Fibroblast of villous mesenchyme (primary cell): ENCODE measurements around the gene RBBP5. TPM values are rescaled to one million over a fixed set of nuclear protein-coding genes. Genes with fewer than 3 reads are reported as not detected.

Source experiments
- DNase-seq: peaks from one replicate; pipeline ENCODE4 v3.0.0-alpha.2; 2010; ENCODE audit warnings: low read depth
- H3K4me3 ChIP-seq: 2 replicates; pipeline ENCODE4 v1.5.1; 2011; ENCODE audit warnings: low read depth, mild to moderate bottlenecking, low read length
- CTCF ChIP-seq: IDR thresholded peaks from 2 replicates; pipeline ENCODE4 v1.5.1; 2012; ENCODE audit warnings: low read depth, mild to moderate bottlenecking, low read length; ENCODE audit not compliant: insufficient read depth
- total RNA-seq: library from RNA; depleted of rRNA; stranded (reverse); fragments of >200 nt; gene quantifications from 2 replicates; pipeline ENCODE4 v1.2.3, GENCODE V29; 2012

RBBP5 gene
- total RNA-seq, 1 donor = 22.5 TPM

- no peak overlapping the region for H3K4me3 ChIP-seq
- no peak for TF ChIP-seq CTCF
- no peak for DNase-seq
Measured at GRCh38 chr1:205045146-205045545, 76.6 kb downstream of the RBBP5 start.

GRCh38 chr1:205044741-205045140, 77.0 kb downstream of the RBBP5 start:
- H3K4me3 ChIP-seq = no peak overlapping the region
- DNase-seq = no peak
- TF ChIP-seq CTCF = no peak

- no peak overlapping the region for H3K4me3 ChIP-seq
- no peak for DNase-seq
- no peak for TF ChIP-seq CTCF
Measured at GRCh38 chr1:205043866-205044265, 77.9 kb downstream of the RBBP5 start.

GRCh38 chr1:205042911-205043806, 78.6 kb downstream of the RBBP5 start, which contains the start of gene CNTN2:
Gene CNTN2, plus strand, starts transcription at chr1:205043212. Its CDS starts 9,974 bp downstream, at chr1:205053186.
- H3K4me3 ChIP-seq = no peak within 1 kb of the TSS
- no peak for DNase-seq
- no peak for TF ChIP-seq CTCF

GRCh38 chr1:205041998-205042910, 79.5 kb downstream of the RBBP5 start:
- H3K4me3 ChIP-seq = no peak overlapping the region
- TF ChIP-seq CTCF = no peak
- DNase-seq = no peak

GRCh38 chr1:205041001-205041715, 80.6 kb downstream of the RBBP5 start:
- no peak for TF ChIP-seq CTCF
- no peak for DNase-seq
- no peak overlapping the region for H3K4me3 ChIP-seq
